Endothelial cell of umbilical vein (primary cell): ENCODE measurements around the gene STXBP5. TPM values are rescaled to one million over a fixed set of nuclear protein-coding genes. Genes with fewer than 3 reads are reported as not detected.

Experiments used
- BruUV-seq: library from RNA; stranded (reverse); fragments of 400-500 nt; replicated peaks from 2 replicates; lab custom pipeline; 2021; lab: Mats Ljungman, UMichigan
- CTCF ChIA-PET: fragments of 300-600, 350-600 bp; sonication (Branson Sonifier 250); formaldehyde crosslinking; loops from one replicate; lab custom pipeline; 2021; ENCODE audit warnings: antibody characterized with exemption, inconsistent platforms; lab: Charles Lee
- POLR2A ChIA-PET: fragments of 300-600, 350-600 bp; sonication (Branson Sonifier 250); formaldehyde crosslinking; loops from one replicate; lab custom pipeline; 2021; ENCODE audit warnings: antibody characterized with exemption, inconsistent platforms; lab: Charles Lee
- DNase-seq: peaks from one replicate; pipeline ENCODE4 v3.0.0-alpha.2; 2011; ENCODE audit warnings: low read depth, low spot score
- FAIRE-seq: peaks from 2 replicates; lab custom pipeline; 2011; peaks lifted over from hg19 to GRCh38; lab: Jason Lieb, UNC
- H2AFZ ChIP-seq: 2 replicates; pipeline ENCODE4 v1.6.0; 2012; ENCODE audit warnings: low read depth, low read length, control low read depth, inconsistent platforms
- H3K27ac ChIP-seq: 2 replicates; pipeline ENCODE4 v1.5.1; 2011; ENCODE audit warnings: low read depth, mild to moderate bottlenecking, control low read depth, low read length, moderate library complexity; ENCODE audit not compliant: insufficient read depth
- H3K27me3 ChIP-seq, 2 experiments: 2 replicates each; pipeline versions ENCODE4 v1.6.0 to v1.6.1; 2011; ENCODE audit warnings: low read length in 2 of 2, mixed read lengths in 1 of 2; ENCODE audit not compliant: control insufficient read depth in 2 of 2, insufficient read depth in 2 of 2
- H3K36me3 ChIP-seq, 2 experiments: 2 replicates in 1 of 2; 3 replicates in 1 of 2; pipeline ENCODE4 v1.5.1; 2011; ENCODE audit warnings: low read length in 2 of 2, mild to moderate bottlenecking in 1 of 2, moderate library complexity in 1 of 2; ENCODE audit not compliant: control insufficient read depth in 2 of 2, insufficient read depth in 2 of 2; ENCODE audit errors: extremely low read depth in 1 of 2
- H3K4me1 ChIP-seq: 3 replicates; pipeline ENCODE4 v1.5.1; 2011; ENCODE audit warnings: mild to moderate bottlenecking, low read length; ENCODE audit not compliant: control insufficient read depth, insufficient read depth; ENCODE audit errors: extremely low read depth
- H3K4me2 ChIP-seq: 2 replicates; pipeline ENCODE4 v1.6.1; 2011; ENCODE audit warnings: low read length, control low read depth, mixed read lengths; ENCODE audit not compliant: insufficient read depth
- H3K4me3 ChIP-seq, 3 experiments: fragments of 200-600 bp in 1 of 3; sonication (generic), shearing (Covaris generic) in 1 of 3; replicated peaks in 1 of 3; 2 replicates each; pipeline ENCODE4 v1.5.1; 2011 to 2016; ENCODE audit warnings: control low read depth in 3 of 3, low read length in 3 of 3, mild to moderate bottlenecking in 2 of 3, inconsistent platforms in 1 of 3, low read depth in 1 of 3, moderate library complexity in 1 of 3; ENCODE audit not compliant: insufficient read depth in 1 of 3
- H3K79me2 ChIP-seq: 2 replicates; pipeline ENCODE4 v1.6.0; 2012; ENCODE audit warnings: low read length, inconsistent platforms; ENCODE audit not compliant: control insufficient read depth, insufficient read depth
- H3K9ac ChIP-seq: replicated peaks from 2 replicates; pipeline ENCODE3; 2011; ENCODE audit warnings: low read length, control low read depth; ENCODE audit not compliant: insufficient read depth; ENCODE audit errors: extremely low read depth
- H3K9me1 ChIP-seq: replicated peaks from 3 replicates; pipeline ENCODE4 v1.6.0; 2011; ENCODE audit warnings: mild to moderate bottlenecking, low read length; ENCODE audit not compliant: control insufficient read depth, insufficient read depth; ENCODE audit errors: extremely low read depth
- H3K9me3 ChIP-seq: replicated peaks from 2 replicates; pipeline ENCODE4 v1.5.1; 2012; ENCODE audit warnings: low read length, inconsistent platforms; ENCODE audit not compliant: control insufficient read depth, insufficient read depth
- H4K20me1 ChIP-seq: replicated peaks from 2 replicates; pipeline ENCODE3; 2011; ENCODE audit warnings: mild to moderate bottlenecking, low read length; ENCODE audit not compliant: control insufficient read depth, insufficient read depth; ENCODE audit errors: extremely low read depth
- CTCF ChIP-seq, 2 donors: IDR thresholded peaks; 1 replicate in 1 of 2; 2 replicates in 1 of 2; pipeline ENCODE4 v1.5.1; 2011; ENCODE audit warnings: low read length in 2 of 2, mild to moderate bottlenecking in 2 of 2, moderate library complexity in 2 of 2, control low read depth in 1 of 2, inconsistent platforms in 1 of 2, low read depth in 1 of 2; ENCODE audit not compliant: insufficient read depth in 1 of 2; ENCODE audit errors: extremely low read depth in 1 of 2
- EZH2 ChIP-seq: IDR thresholded peaks from 2 replicates; pipeline ENCODE4 v1.6.1; 2012; ENCODE audit warnings: borderline replicate concordance, low read depth, mild to moderate bottlenecking, moderate library complexity, low read length, inconsistent platforms; ENCODE audit not compliant: severe bottlenecking
- FOS ChIP-seq: IDR thresholded peaks from 2 replicates; pipeline ENCODE4 v1.6.1; 2011; ENCODE audit warnings: mild to moderate bottlenecking, low read length, moderate library complexity, borderline replicate concordance; ENCODE audit not compliant: insufficient read depth
- GATA2 ChIP-seq: IDR thresholded peaks from 2 replicates; pipeline ENCODE4 v1.7.0; 2011; ENCODE audit warnings: low read depth, mild to moderate bottlenecking, moderate library complexity, mixed read lengths, low read length; ENCODE audit not compliant: insufficient read length, insufficient read depth
- JUN ChIP-seq: IDR thresholded peaks from 2 replicates; pipeline ENCODE4 v1.6.1; 2011; ENCODE audit warnings: borderline replicate concordance, low read depth; ENCODE audit not compliant: insufficient read length, insufficient read depth
- MAX ChIP-seq: IDR thresholded peaks from 2 replicates; pipeline ENCODE4 v1.6.1; 2011; ENCODE audit not compliant: insufficient read depth, insufficient read length
- MYC ChIP-seq: IDR thresholded peaks from one replicate; pipeline ENCODE4 v1.6.1; 2011; ENCODE audit warnings: mild to moderate bottlenecking, low read depth, low read length
- POLR2A ChIP-seq: IDR thresholded peaks from 2 replicates; pipeline ENCODE4 v1.6.1; 2012; ENCODE audit warnings: low read depth, mild to moderate bottlenecking, control low read depth, low read length
- POLR2AphosphoS5 ChIP-seq: IDR thresholded peaks from 2 replicates; pipeline ENCODE4 v1.6.1; 2012; ENCODE audit warnings: low read depth, mild to moderate bottlenecking, control low read depth, low read length, moderate library complexity; ENCODE audit not compliant: insufficient read depth
- dilution Hi-C: fragments of 300-500 bp; cut with MboI; formaldehyde crosslinking; loops from one replicate; pipeline ENCODE4 v1.15.0; 2019; ENCODE audit warnings: low sequenced_read_pairs; ENCODE audit not compliant: extremely low pct_ligation_motif_present
- intact Hi-C: fragments of 100-400 bp; cut with micrococcal nuclease; formaldehyde crosslinking; loops from one replicate; pipeline ENCODE4 v1.10.0; 2022
- polyA plus RNA-seq, 4 experiments: library from polyadenylated mRNA; depleted of rRNA in 3 of 4; stranded (reverse) in 3 of 4; unstranded in 1 of 4; fragments of >200 nt; gene quantifications; 2 replicates each; pipeline versions ENCODE4 v1.2.1 to v1.2.3, GENCODE V29; 2011 to 2012; ENCODE audit warnings: missing spikeins in 1 of 4
- total RNA-seq: library from RNA; stranded (reverse); gene quantifications from 2 replicates; pipeline ENCODE4 v1.2.3, GENCODE V29; 2021

The STXBP5 gene
- total and polyA plus RNA-seq, 2 donors (not counting 3 experiments of a cell fraction or from before 2014, with no cell fraction given) = 7.1 to 21.8 TPM

GRCh38 chr6:147345902-147346301 is 141.7 kb downstream of the STXBP5 start:
- H3K9ac ChIP-seq = no peak overlapping the region
- intact Hi-C loops (no loop called here), dilution Hi-C loops (no loop called here)
- H4K20me1 ChIP-seq = no peaks in the 10 kb centered on the region
- H3K9me3 ChIP-seq = no peaks in the 10 kb centered on the region
- no peaks in the 10 kb centered on the region for H3K9me1 ChIP-seq
- DNase-seq (no peak), FAIRE-seq (no peak)
- H2AFZ ChIP-seq = no peak overlapping the region
- no peak overlapping the region for H3K4me3 ChIP-seq
- ChIA-PET CTCF (no interaction called here), POLR2A (no interaction called here)
- no peaks in the 10 kb centered on the region for H3K79me2 ChIP-seq
- H3K36me3 ChIP-seq = no peaks in the 10 kb centered on the region
- TF ChIP-seq POLR2A (no peak), EZH2 (no peak), GATA2 (no peak), CTCF (IDR thresholded peaks at IDR 0.05; ENCODE audit: extremely low read depth in 1 of 2, insufficient read depth in 1 of 2, low read depth in 1 of 2, low read length in 2 of 2) (no peak), POLR2AphosphoS5 (no peak), FOS (no peak), JUN (no peak), MAX (no peak), MYC (no peak)
- no TSS peak for BruUV-seq
- no peak overlapping the region for H3K27ac ChIP-seq
- no peak overlapping the region for H3K4me2 ChIP-seq
- H3K27me3 ChIP-seq = no peaks in the 10 kb centered on the region
- H3K4me1 ChIP-seq = no peaks in the 10 kb centered on the region
